Activated naive CD4-positive, alpha-beta T cell treated with anti-CD3 and anti-CD28 coated beads, Interleukin-2, amount 50 U/mL, for 72 hours (primary cell): ENCODE results near the gene TRIM72. TPM values are rescaled to one million over a fixed set of nuclear protein-coding genes. Genes with fewer than 3 reads are reported as not detected.
"Not testable (repeated sequence)": the region's sequence is repeated elsewhere in the genome, so short reads cannot be mapped to it uniquely, and the experiment has no call there.

Experiments
- ATAC-seq, 2 donors: fragments of 150-1000 bp; cut with Tn5 transposase; 2 replicates each; pipeline ENCODE4 v1.10.0; 2021; ENCODE audit warnings: mild to moderate bottlenecking in 2 of 2, moderate library complexity in 2 of 2
- DNase-seq, 2 donors: peaks; one replicate each; pipeline ENCODE4 v3.0.0; 2021 to 2022; ENCODE audit warnings: low spot score in 2 of 2
- H3K27ac Mint-ChIP-seq, 2 donors: one replicate each; pipeline ENCODE4 v1.8.0; 2022; ENCODE audit warnings: mild to moderate bottlenecking in 2 of 2, mixed read lengths in 2 of 2
- H3K36me3 Mint-ChIP-seq, 2 donors: one replicate each; pipeline ENCODE4 v1.8.0; 2022; ENCODE audit warnings: mixed read lengths in 2 of 2
- H3K9me3 Mint-ChIP-seq, 2 donors: one replicate each; pipeline ENCODE4 v1.8.0; 2022; ENCODE audit warnings: mixed read lengths in 2 of 2
- total RNA-seq, 2 donors: library from RNA; stranded (reverse); gene quantifications; one replicate each; pipeline ENCODE4 v1.2.3, GENCODE V29; 2022

Gene TRIM72
- total RNA-seq, 2 donors from 2014 or later = 0.06 to 0.09 TPM

- DNase-seq, H3K9me3 Mint-ChIP-seq, ATAC-seq: not testable (repeated sequence)
- H3K36me3 Mint-ChIP-seq = peaks cover 0 to 32% of the 10 kb centered on the region in 2 donors
- H3K27ac Mint-ChIP-seq = peak overlapping the region; percentile 4 to 23
Measured at GRCh38 chr16:31200111-31200510, 13.8 kb upstream of the TRIM72 start.

GRCh38 chr16:31200821-31201568, 12.9 kb upstream of the TRIM72 start:
- DNase-seq = no peak
- ATAC-seq = peak; percentile 28 to 46
- Mint-ChIP-seq H3K36me3 (peaks cover 0 to 28% of the 10 kb centered on the region in 2 donors), H3K9me3 (no peaks in the 10 kb centered on the region), H3K27ac (peak overlapping the region; percentile 51 to 65)

- Mint-ChIP-seq H3K27ac (peak overlapping the region; percentile 65 to 83), H3K9me3 (no peaks in the 10 kb centered on the region), H3K36me3 (peaks cover 0 to 23% of the 10 kb centered on the region in 2 donors)
- ATAC-seq (peak; percentile 39 to 54), DNase-seq (no peak)
Measured at GRCh38 chr16:31201582-31202413, 12.1 kb upstream of the TRIM72 start.

GRCh38 chr16:31202414-31203375, 11.2 kb upstream of the TRIM72 start, which contains the start of gene PYCARD:
TSS of gene PYCARD (minus strand) at chr16:31202760. CDS start at chr16:31202690, 70 bp downstream.
- peak within 1 kb of the TSS; percentile 65 to 83 for H3K27ac Mint-ChIP-seq
- peaks cover 0 to 23% of the 10 kb centered on the region in 2 donors for H3K36me3 Mint-ChIP-seq
- DNase-seq (no peak), ATAC-seq (peak; percentile 2 to 26)
- H3K9me3 Mint-ChIP-seq = no peaks in the 10 kb centered on the region

GRCh38 chr16:31204871-31205666, 8.8 kb upstream of the TRIM72 start:
- Mint-ChIP-seq H3K9me3 (no peaks in the 10 kb centered on the region), H3K27ac (peak overlapping the region in 1 of 2 donors; percentile 10), H3K36me3 (peaks cover 0 to 9% of the 10 kb centered on the region in 2 donors)
- no peak for DNase-seq
- no peak for ATAC-seq

GRCh38 chr16:31206776-31207175, 7.1 kb upstream of the TRIM72 start:
- no peak overlapping the region for H3K27ac Mint-ChIP-seq
- DNase-seq (no peak), ATAC-seq (no peak)
- peaks cover 0 to under 1% of the 10 kb centered on the region in 2 donors for H3K36me3 Mint-ChIP-seq
- H3K9me3 Mint-ChIP-seq = no peaks in the 10 kb centered on the region

- Mint-ChIP-seq H3K36me3 (no peaks in the 10 kb centered on the region), H3K27ac (no peak overlapping the region), H3K9me3 (no peaks in the 10 kb centered on the region)
- ATAC-seq (no peak), DNase-seq (no peak)
Measured at GRCh38 chr16:31213342-31213741, 577 bp upstream of the TRIM72 start.

- ATAC-seq = peak; percentile 6 to 15
- no peaks in the 10 kb centered on the region for H3K36me3 Mint-ChIP-seq
Measured at GRCh38 chr16:31214708-31215286, 878 bp downstream of the TRIM72 start.

GRCh38 chr16:31215287-31216162, 1.6 kb downstream of the TRIM72 start:
- no peak for DNase-seq
- Mint-ChIP-seq H3K36me3 (no peaks in the 10 kb centered on the region), H3K9me3 (no peaks in the 10 kb centered on the region), H3K27ac (no peak overlapping the region)
- peak; percentile 36 to 56 for ATAC-seq

More at GRCh38 chr16:31214708-31215286, 878 bp downstream of the TRIM72 start:
- no peaks in the 10 kb centered on the region for H3K9me3 Mint-ChIP-seq
- no peak overlapping the region for H3K27ac Mint-ChIP-seq
- no peak for DNase-seq

- no peaks in the 10 kb centered on the region for H3K36me3 Mint-ChIP-seq
- ATAC-seq = peak; percentile 25 to 28
- no peak within 1 kb of the TSS for H3K27ac Mint-ChIP-seq
- no peak for DNase-seq
- no peaks in the 10 kb centered on the region for H3K9me3 Mint-ChIP-seq
Measured at GRCh38 chr16:31216422-31217135, 2.7 kb downstream of the TRIM72 start, which contains the start of gene PYDC1. TSS of gene PYDC1 (minus strand) at chr16:31217135. CDS start at chr16:31217028, 107 bp downstream.

- no peaks in the 10 kb centered on the region for H3K36me3 Mint-ChIP-seq
- no peaks in the 10 kb centered on the region for H3K9me3 Mint-ChIP-seq
- no peak for ATAC-seq
- no peak overlapping the region for H3K27ac Mint-ChIP-seq
- no peak for DNase-seq
Measured at GRCh38 chr16:31217136-31217530, 3.2 kb downstream of the TRIM72 start.

GRCh38 chr16:31219154-31219741, 5.3 kb downstream of the TRIM72 start:
- Mint-ChIP-seq H3K27ac (no peak overlapping the region), H3K9me3 (no peaks in the 10 kb centered on the region), H3K36me3 (no peaks in the 10 kb centered on the region)
- DNase-seq (no peak), ATAC-seq (no peak)

- H3K27ac Mint-ChIP-seq = no peak overlapping the region
- DNase-seq (no peak), ATAC-seq (no peak)
- H3K9me3 Mint-ChIP-seq = no peaks in the 10 kb centered on the region
- H3K36me3 Mint-ChIP-seq = no peaks in the 10 kb centered on the region
Measured at GRCh38 chr16:31221357-31222160, 7.6 kb downstream of the TRIM72 start.
